Fibroblast of skin of back (primary cell): ENCODE measurements around the gene GAK.

Source experiments
- DNase-seq: peaks from one replicate; pipeline ENCODE4 v3.0.0-alpha.2; 2013

The GAK gene

DNA sequence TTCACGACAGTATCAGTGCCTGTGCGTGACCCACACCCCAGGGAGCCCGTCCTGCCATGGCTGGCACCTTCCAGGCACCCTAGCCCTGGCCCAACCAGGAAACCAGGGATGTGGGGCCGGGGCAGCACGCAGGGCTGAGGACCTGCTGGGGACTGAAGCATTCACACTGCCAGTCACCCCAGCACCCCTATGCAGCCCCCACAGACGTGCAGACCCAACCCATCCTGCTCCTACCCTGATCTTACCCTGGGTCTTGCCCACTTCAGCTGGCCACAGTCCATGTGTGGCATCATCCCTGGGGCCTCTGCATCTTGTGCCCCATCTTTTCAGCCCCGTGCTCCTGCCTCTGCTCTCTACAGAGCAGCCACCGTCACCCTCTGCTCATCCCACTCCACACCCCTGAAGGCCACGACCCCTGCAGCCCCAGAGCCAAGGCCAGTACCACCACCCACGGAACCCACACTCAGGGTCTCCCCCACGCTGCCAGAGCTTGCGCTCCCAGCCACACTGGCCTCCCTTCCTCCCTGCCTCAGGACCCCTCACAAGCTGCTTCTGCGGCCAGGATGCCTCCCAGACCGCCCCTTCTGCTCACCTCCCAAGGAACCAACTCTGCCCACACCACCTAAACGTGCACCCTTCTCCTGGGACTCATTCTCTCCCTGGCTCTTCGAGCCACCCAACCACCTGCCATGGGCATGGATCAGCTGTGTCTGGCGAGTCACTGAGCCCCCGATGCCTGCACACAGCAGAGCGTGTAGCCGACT is 25.6 kb downstream of the GAK start:
- DNase-seq: no peak

DNA sequence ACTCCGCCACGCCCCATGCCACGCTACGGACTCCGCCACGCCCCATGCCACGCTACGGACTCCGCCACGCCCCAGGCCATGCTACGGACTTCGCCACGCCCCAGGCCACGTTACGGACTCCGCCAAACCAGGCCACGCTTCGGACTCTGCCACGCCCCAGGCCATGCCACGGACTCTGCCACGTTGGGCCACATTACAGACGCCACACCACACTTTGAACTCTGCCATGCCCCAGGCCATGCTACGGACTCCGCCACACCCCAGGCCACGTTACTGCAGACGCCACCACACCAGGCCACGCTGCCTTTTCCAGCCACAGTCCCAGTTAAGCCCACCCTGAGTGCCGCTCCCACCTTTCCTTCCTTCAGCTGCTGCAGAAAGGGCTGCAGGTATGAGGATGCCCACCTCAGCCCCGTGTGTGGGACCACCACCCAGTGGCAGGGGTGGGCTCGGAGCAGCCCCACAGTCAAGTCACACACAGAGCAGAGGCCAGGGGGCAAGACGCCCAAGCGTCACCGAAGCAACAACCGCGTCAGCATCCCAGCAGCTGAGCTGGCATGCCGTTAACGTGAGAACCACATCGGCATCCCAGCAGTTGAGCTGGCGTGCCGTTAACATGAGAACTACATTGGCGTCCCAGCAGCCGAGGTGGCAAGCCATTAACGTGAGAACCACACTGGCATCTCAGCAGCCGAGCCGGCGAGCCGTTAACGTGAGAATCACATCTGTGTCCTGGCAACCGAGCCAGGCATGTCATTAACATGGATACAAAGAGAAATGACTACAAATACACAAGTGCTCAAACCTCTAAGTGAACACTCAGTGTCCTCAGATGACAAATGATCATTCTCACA is 26.4 kb downstream of the GAK start:
- no peak for DNase-seq

DNA sequence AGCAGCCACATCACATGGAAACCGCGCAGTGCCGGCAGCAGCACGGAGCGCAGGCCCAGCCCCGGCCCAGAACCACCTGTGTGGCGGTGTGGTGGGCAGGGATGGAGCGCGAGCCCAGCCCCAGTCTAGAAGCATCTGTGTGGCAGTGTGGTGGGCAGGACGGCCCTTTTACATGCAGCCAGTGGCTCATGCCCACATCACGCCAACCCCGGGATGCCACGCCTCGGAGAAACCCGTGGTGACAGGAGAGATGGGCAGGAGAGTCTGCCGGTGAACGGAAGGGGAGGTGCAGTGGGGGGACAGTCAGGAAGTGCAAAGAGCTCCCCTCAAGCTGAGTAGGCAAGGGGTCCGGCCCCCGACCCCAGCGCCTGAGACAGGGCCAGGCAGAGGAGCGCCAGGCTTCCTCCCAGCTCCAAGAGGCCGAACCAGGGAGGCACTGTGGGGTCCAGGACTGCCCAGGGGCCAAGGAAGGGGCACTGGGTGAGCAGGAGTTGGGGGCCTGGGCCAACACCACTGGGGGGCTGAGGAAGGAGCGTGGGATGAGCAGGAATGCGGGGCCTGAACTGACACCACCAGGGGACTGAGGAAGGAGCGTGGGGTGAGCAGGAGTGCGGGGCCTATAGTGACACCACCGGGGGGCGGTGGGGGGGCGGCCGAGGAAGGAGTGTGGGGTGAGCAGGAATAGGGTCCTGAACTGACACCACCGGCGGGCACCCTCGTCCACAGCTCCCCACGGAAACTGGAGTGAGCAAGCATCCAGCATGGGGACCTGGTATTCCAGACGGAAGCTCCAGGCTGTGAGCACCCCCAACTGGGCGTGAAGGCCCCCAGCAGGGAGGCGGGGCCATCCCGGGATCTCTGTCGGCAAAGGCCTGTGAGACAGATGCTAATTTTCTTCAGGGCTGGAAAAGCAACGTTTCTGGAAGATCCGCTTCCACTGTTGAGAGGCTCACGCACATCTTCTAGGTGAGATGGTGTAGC is 28.8 kb downstream of the GAK start:
- no peak for DNase-seq

DNA sequence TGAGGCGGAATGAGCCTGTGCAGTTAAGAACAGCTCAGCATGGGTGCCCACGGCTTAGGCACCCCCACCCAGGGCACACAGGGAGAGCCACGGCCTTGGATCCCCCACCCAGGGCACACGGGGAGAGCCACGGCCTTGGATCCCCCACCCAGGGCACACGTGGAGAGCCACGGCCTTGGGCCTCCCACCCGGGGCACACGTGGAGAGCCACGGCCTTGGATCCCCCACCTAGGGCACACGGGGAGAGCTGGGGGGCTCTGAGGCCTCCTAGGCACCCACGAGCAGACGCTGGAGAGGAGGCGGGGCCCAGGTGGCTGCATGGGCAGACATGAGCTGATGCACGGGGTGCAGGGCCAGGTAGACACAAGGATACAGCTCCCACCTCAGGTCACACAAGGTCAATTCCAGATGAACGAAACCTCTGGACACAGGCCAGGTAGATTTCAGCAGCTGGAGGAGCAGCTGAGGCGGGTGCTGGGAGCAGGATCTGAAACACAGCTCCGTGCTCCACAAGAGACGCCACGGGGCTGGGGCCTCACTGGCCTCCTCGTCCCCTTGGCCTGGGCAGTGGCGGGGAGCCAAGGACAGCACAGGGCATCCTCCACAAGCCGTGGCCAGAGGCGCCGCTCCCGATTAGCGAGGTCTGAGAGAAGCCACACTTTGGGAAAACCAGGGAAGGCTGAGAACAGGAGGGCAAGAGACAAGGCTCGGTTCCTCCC is 30.8 kb downstream of the GAK start:
- no peak for DNase-seq

DNA sequence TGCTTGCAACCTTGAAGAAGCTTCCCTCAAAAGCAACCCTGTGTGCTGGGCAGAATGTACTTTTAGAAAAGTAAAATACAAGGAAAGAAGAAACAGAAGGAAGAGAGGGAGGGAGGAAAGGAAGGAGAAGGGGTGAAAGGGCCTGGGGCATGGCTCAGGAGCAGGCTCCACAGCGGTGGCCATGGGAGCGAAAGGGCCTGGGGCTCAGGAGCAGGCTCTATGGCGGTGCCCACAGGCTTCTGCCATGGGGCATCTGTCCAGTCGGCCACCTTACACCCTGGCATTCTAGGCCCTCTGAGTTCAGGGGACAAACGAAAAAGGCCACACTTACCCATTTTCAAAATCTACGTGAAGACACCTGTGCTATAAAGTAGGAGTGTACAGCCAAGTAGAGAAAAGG is 31.4 kb downstream of the GAK start:
- DNase-seq: no peak

DNA sequence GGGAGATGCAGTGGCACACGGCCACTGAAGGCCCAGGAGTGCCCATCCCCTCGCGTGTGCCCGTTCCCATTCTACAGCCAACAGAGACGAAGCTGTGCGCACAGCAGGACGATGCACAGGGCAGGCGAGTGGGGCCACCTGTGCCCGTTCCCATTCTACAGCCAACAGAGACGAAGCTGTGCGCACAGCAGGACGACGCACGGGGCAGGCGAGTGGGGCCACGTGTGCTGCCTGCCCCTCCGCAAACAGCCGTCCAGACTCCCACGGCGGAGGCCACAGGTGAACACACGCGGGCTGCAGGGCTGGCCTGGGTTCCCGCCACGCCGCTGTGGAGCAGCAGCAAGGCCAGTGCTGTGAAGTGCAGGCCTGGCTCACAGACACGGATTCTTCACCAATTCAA is 32.0 kb downstream of the GAK start:
- DNase-seq: no peak

DNA sequence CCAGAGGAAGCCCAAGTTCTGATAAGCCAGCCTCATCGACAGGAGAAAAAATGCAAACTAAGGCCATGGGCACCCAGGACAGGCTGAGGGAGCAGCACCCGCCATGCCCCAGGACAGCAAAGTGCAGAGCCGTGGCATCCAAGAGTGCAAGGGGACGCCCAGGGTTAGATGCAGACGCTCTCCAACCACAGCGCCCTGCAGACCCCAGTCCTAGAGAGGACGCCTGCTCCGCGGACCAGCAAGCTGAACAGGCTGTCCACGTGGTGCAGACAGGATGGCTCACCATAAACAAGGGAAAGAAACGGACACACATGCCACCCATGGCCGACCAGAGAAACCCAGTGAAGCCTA is 32.6 kb downstream of the GAK start:
- no peak for DNase-seq

DNA sequence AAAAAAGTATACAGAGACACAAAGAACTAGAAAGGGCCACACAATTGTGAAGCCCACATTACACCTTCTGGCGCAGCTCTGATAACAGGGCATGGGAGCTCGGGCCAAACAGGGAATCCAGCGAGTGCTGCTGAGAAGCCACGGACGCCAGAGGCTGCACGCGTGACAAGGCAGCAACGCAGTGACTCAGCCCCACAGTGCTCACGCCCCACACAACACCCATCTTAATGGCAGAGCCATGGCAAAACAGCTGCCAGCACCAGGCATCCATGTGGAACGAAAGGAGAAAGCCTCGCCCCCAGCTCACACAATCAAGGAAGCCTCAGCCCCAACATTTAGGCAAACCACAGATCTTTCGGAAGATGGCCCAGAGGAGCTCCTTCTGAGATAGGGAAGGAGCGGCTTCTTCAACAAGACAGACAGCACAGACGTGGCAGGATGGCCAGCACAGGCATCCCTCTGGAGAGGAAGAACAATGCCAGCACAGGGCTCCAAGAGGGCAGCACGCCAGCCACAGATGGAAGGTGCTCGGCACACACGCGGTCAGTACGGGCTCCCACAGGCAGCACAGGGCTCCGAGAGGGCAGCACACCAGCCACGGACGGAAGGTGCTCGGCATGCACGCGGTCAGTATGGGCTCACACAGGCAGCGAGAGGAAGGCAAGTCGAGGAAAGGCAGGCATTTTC is 33.1 kb downstream of the GAK start:
- DNase-seq: no peak

DNA sequence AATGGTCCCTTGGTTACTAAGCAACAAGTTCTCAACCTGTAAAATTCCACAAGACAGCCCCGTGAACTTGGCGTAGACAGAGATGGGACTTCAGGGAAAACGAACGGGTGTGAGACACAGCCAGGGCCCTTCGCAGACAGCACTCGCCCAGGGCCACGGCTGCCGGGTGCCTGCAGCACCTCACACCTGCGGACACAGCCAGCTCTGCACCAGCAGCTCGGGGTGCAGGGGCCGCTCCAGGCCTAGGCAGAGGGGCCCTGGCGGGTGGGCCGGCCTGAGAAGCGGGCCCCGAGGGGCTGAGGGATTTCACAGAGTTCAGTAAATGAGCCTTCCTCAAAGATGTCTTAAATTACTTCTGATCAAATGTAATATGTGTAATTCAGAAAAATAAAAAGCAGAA is 34.0 kb downstream of the GAK start:
- no peak for DNase-seq

DNA sequence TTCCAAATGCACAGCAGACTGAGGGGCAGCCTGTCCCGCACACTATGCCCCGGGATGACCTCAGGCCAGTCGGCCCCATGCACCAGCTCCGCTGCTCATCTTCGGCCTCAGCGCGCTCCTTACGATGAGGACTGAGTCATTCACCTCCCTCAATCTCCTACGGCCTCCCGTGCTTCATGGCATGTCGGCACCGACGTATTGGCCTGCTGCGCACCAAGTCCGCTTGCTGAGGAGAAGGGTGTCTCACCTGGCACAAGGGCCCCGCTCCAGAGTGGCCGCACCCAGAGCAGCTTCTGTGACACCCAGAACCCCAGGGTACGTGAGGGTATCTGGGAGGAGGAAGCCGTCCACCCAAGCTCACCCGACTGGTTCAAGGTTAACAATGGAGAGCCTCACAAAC is 35.5 kb downstream of the GAK start:
- no peak for DNase-seq

DNA sequence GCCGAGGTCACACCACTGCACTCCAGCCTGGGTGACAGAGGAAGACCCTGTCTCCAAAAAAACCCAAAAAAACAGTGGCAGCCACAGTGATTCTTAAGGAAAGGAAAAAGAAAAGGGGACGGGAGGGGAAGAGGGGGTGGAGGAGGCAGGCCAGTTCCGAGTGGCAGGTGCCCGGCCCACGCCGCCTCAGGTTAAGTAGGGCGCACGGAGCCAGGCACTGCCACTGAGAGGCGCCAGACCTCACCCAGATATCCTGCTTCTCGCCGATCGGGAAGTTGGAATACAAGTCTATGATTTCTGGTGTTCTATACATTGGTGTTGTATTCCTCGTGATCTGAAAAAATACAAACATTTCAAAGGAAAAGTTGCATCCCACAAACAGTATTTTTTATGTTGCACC is 35.9 kb downstream of the GAK start:
- no peak for DNase-seq

DNA sequence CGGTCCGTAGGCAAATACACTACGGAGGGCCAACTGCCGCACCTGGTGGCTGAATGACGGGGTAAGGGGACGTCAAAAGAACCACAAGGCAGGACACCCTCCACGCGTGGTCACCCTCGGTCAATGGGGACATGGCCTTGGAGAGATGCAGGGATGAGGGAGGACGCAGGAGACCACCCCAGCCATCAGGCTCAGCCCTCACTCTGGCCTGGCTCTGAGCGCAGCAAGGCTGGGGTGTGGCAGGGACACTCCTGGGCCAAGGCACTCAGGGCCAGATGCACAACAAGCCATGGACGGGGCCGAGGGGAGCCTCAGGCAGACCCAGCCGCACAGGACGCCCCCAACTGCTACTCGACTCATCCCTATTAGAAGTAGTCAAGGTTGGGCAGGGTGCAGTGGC is 36.5 kb downstream of the GAK start:
- DNase-seq: no peak

DNA sequence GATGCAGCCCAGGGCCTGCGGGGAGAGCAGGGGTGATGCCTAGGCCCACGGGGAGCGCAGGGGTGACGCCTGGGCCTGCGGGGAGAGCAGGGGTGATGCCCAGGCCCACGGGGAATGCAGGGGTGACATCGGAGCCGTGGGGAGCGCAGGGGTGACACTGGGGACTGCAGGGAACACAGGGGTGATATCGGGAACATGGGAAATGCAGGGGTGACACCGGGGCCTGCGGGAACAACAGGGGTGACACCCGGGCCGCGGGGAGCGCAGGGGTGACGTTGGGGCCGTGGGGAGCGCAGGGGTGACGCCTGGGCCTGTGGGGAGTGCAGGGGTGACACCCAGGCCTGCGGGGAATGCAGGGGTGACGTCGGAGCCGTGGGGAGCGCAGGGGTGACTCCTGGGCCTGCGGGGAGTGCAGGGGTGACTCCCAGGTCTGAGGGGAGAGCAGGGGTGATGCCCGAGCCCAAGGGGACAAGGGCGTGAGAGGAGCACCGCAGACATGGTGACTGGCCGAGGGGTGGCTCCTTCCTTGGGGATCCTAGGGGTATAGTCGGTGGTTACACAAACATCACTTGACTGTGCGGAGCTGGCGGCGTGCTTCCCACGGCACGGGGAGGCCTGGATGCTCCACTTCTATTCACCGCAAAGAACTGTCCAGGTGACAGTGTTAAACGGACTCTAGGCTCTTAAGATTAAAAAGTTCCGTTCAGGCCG is 38.0 kb downstream of the GAK start:
- no peak for DNase-seq

DNA sequence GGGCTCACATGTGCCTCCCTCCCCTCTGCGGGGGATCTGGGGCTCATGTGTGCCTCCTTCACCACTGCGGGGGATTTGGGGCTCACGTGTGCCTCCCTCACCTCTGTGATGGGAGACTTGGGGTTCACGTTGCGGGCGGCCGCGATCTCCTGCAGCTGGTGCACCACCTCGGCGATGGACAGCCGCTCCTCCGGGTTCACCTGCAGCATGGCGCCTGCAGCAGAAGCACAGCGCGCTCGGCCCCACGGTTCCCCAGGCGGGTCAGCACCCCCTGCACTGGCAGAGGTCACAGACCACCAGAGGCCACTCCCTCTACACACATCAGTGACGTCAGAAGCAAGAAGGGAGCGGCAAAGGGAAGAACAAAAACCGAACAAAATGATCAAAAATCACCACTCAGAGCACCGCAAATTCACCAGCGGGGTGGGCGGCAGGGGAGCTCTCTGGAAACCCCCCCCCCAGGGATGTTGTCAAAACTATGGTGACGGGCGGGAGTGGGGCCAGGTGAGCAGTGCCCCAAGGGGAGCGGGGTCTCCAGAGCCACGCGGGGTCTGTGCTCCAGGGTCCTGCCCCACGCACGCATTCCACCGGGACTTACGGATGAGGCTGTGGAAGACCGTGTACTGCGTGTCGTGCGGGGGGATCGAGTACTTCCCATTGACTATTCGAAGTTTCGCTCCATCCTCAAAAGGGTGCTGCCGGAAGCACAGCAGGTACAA is 38.7 kb downstream of the GAK start:
- DNase-seq: no peak

DNA sequence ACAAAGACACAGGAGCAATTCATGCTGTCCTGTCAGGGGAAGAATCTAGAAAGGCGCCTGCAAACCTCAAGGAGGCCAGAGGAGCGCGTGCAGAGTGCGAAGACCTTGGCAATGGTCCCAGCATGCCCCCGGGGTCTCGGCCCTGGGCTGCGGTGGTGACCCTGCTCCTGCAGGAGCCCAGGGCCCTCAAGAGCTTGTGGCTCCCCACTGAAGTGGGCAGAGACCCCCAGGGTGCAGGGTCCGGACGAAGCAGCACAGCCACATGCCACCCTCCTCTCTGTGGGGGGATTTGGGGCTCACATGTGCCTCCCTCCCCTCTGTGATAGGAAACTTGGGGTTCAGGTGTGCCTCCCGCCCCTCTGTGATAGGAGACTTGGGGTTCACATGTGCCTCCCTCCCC is 39.3 kb downstream of the GAK start:
- no peak for DNase-seq

DNA sequence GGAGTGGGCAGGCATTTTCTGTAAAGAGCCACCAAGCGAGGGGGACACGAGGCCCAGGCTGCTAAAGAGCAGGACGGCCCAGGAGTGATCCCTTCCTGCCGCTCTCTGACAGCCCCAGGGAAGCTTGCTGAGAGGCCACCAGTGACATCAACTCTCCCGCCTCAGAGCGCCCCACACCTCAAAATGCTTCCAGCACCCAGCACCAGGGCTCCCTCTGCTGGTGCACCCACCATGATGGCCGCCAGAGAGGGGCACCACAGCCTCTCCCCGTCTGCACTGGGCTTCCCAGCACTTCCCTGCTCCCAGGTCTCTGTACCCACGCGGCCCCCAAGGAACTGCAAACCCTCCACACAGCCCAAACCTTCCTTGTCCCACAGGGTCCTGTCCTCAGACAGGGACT is 40.4 kb downstream of the GAK start:
- no peak for DNase-seq

DNA sequence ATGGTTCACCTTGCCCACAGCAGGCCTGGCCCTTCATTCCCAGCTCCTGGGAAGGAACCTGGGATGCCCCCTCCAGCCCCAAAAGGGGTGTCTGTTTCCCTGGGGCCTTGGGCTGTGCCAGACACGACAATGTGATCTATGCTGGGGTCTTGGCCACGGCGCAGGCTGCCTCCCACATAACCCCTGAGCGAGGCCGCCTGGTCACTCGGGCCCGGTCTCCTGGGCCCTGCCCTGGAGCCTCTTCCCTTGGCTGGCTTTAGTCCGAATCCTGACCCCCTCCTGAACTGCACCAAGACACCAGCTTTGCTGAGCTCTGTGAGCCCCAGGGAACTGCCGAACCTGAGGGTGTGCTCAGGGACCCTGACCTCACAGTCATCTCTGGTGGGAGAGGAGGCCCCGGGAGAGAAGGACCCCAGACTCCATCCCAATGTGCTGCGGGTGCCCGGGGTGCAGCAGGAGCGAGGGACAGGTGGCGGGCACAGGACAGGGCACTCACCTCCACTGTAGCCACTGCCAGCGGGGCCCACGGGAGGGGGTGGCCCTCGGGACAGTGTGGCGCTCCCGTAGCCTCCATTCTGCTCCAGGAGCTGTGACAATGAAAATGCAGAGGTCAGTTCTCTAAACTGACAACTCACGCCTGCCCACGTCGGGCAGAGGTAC is 42.0 kb downstream of the GAK start:
- no peak for DNase-seq

DNA sequence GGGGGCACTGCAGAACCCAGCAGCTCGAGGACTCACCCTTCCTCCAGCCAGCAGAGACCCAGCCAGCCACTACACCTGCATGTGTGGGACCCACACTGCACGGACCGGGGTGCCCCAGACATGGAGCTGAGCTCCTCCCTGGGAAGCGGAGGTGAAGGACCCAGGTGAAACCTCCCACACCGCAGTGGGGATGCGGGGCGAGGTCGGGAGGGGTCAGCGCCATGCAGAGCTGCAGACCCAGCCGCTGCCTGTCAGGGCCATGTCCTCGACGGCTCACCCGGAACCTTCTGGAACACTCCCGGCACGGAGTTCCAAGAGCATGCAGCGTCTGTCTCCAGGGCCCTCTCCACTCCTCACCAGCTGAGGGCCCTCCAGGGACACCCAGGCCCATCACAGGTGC is 42.6 kb downstream of the GAK start:
- no peak for DNase-seq

DNA sequence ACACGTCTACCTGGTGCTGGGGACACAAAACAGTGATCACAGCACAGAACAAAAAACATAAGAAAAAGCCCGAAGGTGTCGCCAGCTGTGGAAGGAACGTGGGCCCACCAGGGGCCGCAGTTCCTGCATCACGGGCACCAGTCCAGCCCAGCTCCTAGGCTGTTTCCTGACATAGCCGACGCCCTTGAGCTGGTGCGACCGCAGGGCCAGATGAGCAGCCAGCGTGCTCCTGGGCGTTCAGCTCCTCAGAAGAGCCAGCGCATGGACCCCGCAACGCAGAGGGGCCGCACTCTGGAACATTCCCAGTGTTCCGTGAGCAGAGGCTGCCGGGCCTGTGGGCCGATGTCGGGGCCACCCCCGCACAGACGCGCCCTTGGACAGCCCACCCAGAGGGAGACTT is 44.1 kb downstream of the GAK start:
- DNase-seq: no peak
